Measurements from ENCODE around the gene KCNMB2. TPM values are rescaled to one million over a fixed set of nuclear protein-coding genes. Genes with fewer than 3 reads are reported as not detected.

The KCNMB2 gene
- total RNA-seq, 6 experiments from 2014 or later: not detected

DNA sequence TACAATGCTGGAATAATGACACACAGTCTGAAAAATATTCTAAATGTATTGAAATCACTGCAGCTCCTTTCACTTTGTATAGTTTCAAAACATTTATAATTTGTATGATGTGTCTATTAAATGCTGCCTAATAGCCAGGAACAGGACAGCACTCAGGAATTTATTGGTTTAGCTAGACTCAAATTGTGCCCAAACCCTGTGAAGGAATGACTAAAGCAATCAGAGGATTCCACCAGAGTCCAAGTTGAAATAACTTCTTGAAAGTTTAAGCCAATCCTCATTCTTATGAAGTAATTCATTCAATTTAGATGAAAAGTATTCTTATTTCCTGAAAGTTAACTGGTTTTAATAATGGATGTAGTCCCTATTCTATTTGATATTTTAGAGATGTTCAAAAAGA lies 268.4 kb downstream of the KCNMB2 start:
- DNase-seq: no peak
- TF ChIP-seq POLR2A (IDR thresholded peaks at IDR 0.05): no peak
- no peak for TF ChIP-seq CTCF (IDR thresholded peaks at IDR 0.05)
- intact Hi-C loops (cut with DNase I): no loop called here
- no peak overlapping the region for H3K27ac ChIP-seq
- no peaks in the 10 kb centered on the region for H3K27me3 ChIP-seq
- no peaks in the 10 kb centered on the region for H3K36me3 ChIP-seq
- ATAC-seq: no peak
- no peaks in the 10 kb centered on the region for H3K4me1 ChIP-seq
- H3K9me3 ChIP-seq: no peaks in the 10 kb centered on the region
- H3K4me3 ChIP-seq: no peak overlapping the region

- ATAC-seq: no peak
Measured at GRCh38 chr3:178805741-178806140, 269.5 kb downstream of the KCNMB2 start.

GRCh38 chr3:178806651-178807050 lies 270.4 kb downstream of the KCNMB2 start:
- Histone ChIP-seq H3K9me3 (no peaks in the 10 kb centered on the region), H3K27ac (no peak overlapping the region), H3K27me3 (no peaks in the 10 kb centered on the region), H3K4me3 (no peak overlapping the region), H3K4me1 (no peaks in the 10 kb centered on the region), H3K36me3 (no peaks in the 10 kb centered on the region)
- ATAC-seq: no peak
- intact Hi-C loops (cut with DNase I): no loop called here
- no peak for TF ChIP-seq CTCF (IDR thresholded peaks at IDR 0.05)
- TF ChIP-seq POLR2A (IDR thresholded peaks at IDR 0.05): no peak
- 63% methylated on average over 1 of the region's 1 CpG for WGBS (ENCODE audit: insufficient coverage, low coverage, low lambda C conversion rate, missing lambda C conversion rate)
- DNase-seq: no peak

More at GRCh38 chr3:178805741-178806140, 269.5 kb downstream of the KCNMB2 start:
- intact Hi-C loops (cut with DNase I): no loop called here
- TF ChIP-seq POLR2A (IDR thresholded peaks at IDR 0.05): no peak
- no peak for TF ChIP-seq CTCF (IDR thresholded peaks at IDR 0.05)
- Histone ChIP-seq H3K27ac (no peak overlapping the region), H3K9me3 (no peaks in the 10 kb centered on the region), H3K27me3 (no peaks in the 10 kb centered on the region), H3K4me3 (no peak overlapping the region), H3K36me3 (no peaks in the 10 kb centered on the region), H3K4me1 (no peaks in the 10 kb centered on the region)
- 81% methylated on average over 7 of the region's 7 CpGs for WGBS (ENCODE audit: insufficient coverage, low coverage, low lambda C conversion rate, missing lambda C conversion rate)
- no peak for DNase-seq

GRCh38 chr3:178807694-178808093 lies 271.5 kb downstream of the KCNMB2 start:
- Histone ChIP-seq H3K27ac (no peak overlapping the region), H3K27me3 (no peaks in the 10 kb centered on the region), H3K4me3 (no peak overlapping the region), H3K4me1 (no peaks in the 10 kb centered on the region), H3K9me3 (no peaks in the 10 kb centered on the region), H3K36me3 (no peaks in the 10 kb centered on the region)
- WGBS (ENCODE audit: insufficient coverage, low coverage, low lambda C conversion rate, missing lambda C conversion rate): 61% methylated on average over 1 of the region's 1 CpG
- ATAC-seq (no peak), DNase-seq (no peak)
- TF ChIP-seq POLR2A (IDR thresholded peaks at IDR 0.05): no peak
- no peak for TF ChIP-seq CTCF (IDR thresholded peaks at IDR 0.05)
- intact Hi-C loops (cut with DNase I): no loop called here

- no peak for TF ChIP-seq CTCF (IDR thresholded peaks at IDR 0.05)
- TF ChIP-seq POLR2A (IDR thresholded peaks at IDR 0.05): no peak
- Histone ChIP-seq H3K27ac (no peak overlapping the region), H3K4me1 (no peaks in the 10 kb centered on the region), H3K9me3 (no peaks in the 10 kb centered on the region), H3K27me3 (no peaks in the 10 kb centered on the region), H3K36me3 (no peaks in the 10 kb centered on the region), H3K4me3 (no peak overlapping the region)
- 65% methylated on average over 1 of the region's 1 CpG for WGBS (ENCODE audit: insufficient coverage, low coverage, low lambda C conversion rate, missing lambda C conversion rate)
- intact Hi-C loops (cut with DNase I): no loop called here
- ATAC-seq: no peak
- DNase-seq: no peak
Measured at GRCh38 chr3:178808748-178809147, 272.5 kb downstream of the KCNMB2 start.

Data from right lobe of liver (tissue), 6 donors.